HG03039 (cell line): ENCODE measurements around the gene TMEM183A.
"Not testable (repeated sequence)": the region's sequence is repeated elsewhere in the genome, so short reads cannot be mapped to it uniquely, and the experiment has no call there.

Source experiments
- ATAC-seq: cut with Tn5 transposase; IDR thresholded peaks from one replicate; pipeline ENCODE4 v1.9.1; 2021; ENCODE audit warnings: mild to moderate bottlenecking, moderate library complexity; ENCODE audit not compliant: unreplicated experiment

The TMEM183A gene

GRCh38 chr1:203006948-203007871, at the start of gene TMEM183A:
TSS of gene TMEM183A (plus strand) at chr1:203007374. CDS start at chr1:203007466, 92 bp downstream.
- peak; percentile 92 for ATAC-seq

- peak; percentile 98 for ATAC-seq
Observed at GRCh38 chr1:202957733-202958543, 49.2 kb upstream of the TMEM183A start, which contains the start of gene ADIPOR1. TSS of gene ADIPOR1 (minus strand) at chr1:202958312. CDS start at chr1:202951070, 7,242 bp downstream.

DNA sequence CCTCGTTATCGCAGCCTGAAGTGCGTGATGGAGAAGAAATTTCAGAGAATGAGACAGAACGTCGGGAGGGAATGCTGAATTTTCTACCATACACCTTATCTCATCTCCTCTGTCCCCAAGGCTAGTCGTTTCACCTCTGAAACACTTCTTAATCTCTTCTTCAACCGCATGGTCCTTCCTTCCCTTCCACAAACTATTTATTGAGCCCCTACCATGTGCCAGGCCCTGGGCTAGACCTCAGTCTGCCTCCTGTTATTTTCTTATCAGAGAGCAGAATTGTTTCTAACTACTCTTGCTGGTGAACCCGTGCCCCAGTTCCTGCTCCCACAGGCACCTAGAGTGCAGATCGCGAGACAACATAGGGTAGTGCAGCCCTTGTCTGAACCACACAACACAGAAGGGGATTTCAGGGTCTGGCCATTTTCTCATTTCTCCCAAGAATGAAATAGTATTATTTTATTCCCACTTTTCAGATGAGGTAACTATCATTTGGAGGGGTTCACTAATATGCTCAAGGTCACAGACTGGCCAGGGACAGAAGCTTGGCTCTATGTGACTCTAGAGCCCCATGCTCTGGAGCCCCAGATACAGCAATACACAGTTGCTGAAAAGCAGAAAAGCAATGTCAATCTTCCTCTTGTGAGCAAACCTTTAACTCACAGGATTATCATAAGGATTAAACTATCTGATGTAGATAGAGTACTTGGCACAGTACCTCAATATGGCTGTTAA, 48.5 kb upstream of the TMEM183A start:
- no peak for ATAC-seq

DNA sequence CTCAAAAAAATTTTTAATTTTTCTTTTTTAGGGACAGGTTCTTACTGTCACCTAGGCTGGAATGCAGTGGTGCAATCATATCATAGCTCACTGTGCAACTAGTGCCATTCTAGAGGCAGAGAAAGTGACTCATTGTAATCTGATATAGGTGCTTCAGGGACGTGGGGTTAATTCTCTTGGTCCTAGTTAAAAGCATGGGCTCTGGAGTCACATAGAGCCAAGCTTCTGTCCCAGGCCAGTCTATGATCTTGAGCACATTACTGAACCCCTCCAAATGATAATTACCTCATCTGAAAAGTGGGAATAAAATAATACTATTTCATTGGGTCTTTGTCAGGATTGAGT, 47.9 kb upstream of the TMEM183A start:
- ATAC-seq = no peak

DNA sequence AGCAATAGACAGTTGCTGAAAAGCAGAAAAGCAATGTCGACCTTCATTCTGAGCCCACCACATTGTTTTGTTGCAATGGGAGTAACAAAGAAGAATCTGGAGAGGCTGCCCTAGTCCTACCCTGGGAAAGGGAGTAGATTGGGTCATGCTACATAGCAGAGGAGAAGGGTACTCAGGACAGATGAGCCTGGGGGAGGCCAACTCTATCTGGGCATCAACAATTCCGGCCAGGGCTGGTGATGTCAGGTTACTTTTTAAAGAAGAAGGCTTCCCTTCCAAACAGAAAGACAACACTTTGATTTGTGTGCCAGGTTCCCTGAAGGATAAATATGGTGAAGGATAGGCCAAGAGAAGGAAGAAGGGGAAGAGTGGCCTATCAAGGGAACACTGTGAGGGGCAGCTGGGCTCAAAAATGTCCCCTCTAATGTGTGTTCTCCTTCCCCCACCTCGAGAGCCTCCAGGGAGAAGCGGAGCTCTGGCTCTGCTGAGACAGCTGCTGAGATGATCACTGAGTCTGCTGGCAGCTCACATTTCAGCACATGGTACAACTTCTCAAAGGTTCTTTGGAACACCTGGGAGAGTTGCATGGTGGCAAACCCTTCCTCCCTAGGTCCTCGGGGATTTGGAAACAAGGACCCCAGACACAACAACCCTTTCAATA, 45.8 kb upstream of the TMEM183A start:
- ATAC-seq = no peak

- no peak for ATAC-seq
Observed at GRCh38 chr1:202964791-202965410, 42.3 kb upstream of the TMEM183A start.

DNA sequence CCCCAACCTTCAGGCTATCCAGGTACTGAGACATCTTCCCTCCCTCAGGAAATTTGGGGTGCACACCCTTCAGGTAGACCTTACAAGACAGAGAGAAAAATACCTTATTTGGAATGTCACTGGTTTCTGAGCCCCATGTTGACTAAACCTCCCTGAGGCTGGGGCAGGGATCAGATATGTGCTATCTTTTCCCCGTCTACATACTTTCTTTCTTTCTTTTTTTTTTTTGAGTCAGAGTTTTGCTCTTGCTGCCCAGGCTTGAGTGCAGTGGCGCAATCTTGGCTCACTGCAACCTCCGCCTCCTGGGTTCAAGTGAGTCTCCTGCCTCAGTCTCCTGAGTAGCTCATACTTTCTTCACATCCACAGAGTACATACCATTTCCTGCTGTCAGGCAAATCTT, 41.8 kb upstream of the TMEM183A start:
- no peak for ATAC-seq

DNA sequence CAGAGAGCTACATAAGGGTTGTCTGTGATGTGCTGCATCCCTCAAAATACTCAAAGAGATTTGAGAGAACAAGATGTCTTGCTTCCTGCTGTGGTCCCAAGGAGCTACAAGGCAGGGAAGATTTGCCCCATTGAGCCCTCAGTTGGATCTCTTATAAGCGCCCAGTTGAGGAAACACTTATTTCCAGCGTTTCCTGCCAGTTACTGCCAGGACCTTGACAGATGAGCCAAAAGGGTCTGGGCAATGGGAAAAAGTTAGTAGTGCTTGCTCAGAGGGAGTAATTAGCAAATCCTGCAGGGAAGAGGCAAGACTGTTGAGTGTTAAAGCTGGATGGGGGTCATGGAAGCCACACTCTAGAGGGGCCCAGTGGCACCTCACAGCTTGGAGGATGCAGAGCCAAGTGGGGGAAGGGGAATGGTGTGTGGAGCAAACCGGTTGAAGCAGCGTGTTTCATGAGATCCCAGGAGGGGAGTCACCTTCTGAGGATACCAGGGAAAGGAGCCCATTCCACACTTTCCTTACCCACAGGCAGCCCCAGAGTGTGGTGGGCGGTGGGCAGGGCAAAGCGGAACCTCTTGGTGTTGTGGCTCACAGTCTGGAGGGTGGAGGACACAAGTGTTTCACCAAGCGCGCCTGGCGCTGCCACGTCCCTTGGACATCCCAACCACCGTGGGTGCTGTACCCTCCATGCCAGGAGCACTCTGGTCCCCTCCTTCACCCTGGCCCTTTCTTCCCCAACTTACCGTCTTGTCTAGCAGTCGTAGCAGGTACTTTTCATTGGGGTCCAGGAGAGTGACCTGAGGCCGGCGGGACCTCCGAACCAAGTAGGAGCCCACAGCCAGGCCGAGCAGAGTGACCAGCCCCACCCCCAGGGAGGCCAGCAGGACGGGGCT, 40.9 kb upstream of the TMEM183A start:
- no peak for ATAC-seq

DNA sequence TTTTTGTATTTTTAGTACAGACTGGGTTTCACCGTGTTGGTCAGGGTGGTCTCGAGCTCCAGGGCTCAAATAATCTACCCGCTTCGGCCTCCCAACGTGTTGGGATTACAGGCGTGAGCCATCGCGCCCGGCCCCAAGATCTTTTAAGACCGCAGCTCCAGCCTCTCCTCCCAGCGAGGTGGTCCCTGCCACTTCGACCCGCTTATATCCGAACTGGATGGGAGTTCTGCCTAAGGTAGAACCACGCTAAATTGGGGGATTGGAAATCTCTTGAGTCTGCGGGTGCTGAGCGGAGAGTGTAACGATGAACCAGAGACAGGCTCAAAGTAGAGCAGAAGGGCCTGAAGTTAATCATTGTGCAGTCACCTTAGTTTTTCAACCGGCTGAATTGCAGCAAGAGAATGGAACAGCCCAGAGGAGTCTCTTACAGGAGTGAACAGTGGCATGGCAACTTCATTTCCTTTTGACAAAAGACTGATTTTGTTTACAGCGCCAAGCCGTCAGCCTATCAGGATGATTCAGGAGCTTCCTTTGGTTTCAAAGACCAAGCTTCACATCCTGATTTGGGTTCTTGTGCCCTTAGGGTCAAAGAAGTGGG, 39.4 kb upstream of the TMEM183A start:
- peak; percentile 1 for ATAC-seq

DNA sequence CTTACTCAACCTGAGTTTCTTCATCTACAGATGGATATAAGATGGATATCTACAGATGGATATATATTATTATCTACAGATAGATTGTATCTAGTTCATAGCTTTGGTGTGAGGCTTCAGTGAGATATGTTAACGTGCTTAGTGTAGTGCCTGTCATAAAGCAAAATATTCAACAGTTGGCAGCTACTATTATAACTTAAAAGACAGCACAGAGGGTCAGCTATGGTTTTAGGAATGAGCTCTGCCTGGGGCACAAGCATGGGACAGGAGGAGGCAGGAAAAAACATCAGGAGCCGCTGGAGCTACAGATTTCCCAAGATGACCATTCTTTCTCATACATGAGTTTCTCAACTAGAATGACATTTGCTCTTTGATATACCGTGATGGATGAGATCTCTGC, 38.8 kb upstream of the TMEM183A start:
- ATAC-seq = no peak

GRCh38 chr1:202968895-202969295, 38.3 kb upstream of the TMEM183A start:
- ATAC-seq = no peak

DNA sequence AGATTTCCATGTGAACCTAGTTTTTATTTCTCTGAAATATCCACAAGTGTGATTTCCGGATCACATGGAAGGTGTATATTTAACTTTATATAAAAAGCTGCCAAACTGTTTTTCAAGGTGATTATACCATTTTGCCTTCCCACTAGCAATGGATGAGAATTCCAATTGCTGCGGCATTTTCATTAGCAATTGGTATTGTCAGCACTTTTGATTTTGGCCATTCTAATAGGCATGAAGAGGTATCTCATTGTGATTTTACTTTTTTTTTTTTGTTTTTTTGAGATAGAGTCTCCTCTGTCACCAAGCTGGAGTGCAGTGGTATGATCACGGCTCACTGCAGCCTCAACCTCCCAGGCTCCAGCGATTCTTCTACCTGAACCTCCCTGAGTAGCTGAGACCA, 35.1 kb upstream of the TMEM183A start:
- ATAC-seq = no peak

GRCh38 chr1:202974856-202975255, 32.3 kb upstream of the TMEM183A start:
- no peak for ATAC-seq

DNA sequence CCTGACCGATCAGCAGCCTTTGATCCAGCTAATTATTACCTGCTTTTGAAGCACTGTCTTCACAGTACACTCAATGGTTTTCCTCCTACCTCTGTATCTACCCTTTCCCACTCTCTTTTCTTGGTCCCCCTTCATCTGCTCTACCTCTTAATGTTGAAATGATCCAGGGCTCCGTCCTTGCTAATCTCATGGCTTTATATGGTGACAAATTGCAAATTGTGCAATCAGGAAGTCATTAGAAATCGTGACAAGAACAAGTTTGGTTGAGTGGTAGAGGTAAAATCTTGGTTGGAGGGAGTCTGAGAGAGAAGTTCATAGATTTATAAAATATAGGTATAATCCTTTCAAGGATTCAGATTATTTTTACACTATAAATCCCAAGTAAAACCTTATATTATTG, 30.5 kb upstream of the TMEM183A start:
- no peak for ATAC-seq

DNA sequence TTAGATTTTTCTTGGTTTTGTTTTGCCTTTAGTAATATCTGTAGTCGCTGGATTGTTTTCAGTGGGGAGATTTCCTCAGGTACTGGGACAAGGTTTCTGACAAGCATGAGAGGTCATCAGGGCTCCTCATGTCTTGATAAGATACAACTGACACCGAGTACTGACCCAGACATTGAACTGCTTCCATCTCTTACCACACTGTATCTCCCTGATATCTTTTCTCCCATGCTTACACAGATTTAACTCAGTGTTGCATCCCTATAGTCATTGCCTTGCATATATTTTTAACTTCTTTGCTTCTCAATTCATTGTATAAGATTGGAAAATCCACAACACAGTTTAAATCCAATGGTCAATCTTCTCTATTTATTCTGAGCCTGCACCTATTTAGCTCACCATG, 27.7 kb upstream of the TMEM183A start:
- ATAC-seq = no peak

DNA sequence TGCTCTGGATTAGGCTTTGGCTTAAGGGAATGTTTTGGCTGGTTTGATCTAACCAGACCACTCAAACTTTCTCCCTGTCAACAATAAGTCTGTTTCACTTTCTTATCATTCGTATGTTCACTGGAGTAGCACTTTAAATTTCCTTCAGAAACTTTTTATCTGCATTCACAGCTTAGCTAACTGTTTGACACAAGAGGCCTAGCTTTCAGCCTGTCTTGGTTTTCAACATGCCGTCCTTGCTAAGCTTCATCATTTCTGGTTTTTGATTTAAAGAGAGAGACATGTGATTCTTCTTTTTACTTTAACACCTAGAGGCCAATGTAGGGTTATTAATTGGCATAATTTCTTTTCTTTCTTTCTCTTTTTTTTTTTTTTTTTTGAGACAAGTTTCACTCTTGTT, 25.2 kb upstream of the TMEM183A start:
- no peak for ATAC-seq

GRCh38 chr1:202982715-202983430, 24.3 kb upstream of the TMEM183A start:
- ATAC-seq = no peak

- ATAC-seq = not testable (repeated sequence)
Observed at GRCh38 chr1:202986120-202986519, 21.1 kb upstream of the TMEM183A start.
